K562 (cell line): ENCODE data around the gene CTF1. TPM values are rescaled to one million over a fixed set of nuclear protein-coding genes. Genes with fewer than 3 reads are reported as not detected.

Experiments used
- AFF4 ChIP-seq: sonication (generic); formaldehyde crosslinking; IDR thresholded peaks from 2 replicates; pipeline ENCODE4 v1.8.0; 2023; ENCODE audit warnings: mild to moderate bottlenecking, missing genetic modification reagents
- FOXO4 ChIP-seq: fragments of 450-650 bp; formaldehyde crosslinking; IDR thresholded peaks from 2 replicates; pipeline ENCODE4 v1.4.0; 2020; ENCODE audit warnings: mild to moderate bottlenecking, moderate library complexity
- GATA2 ChIP-seq: sonication (generic); formaldehyde crosslinking; IDR thresholded peaks from 2 replicates; pipeline ENCODE4 v1.4.0; 2020; ENCODE audit warnings: mild to moderate bottlenecking, missing genetic modification reagents
- HDAC1 ChIP-seq, 2 experiments: fragments of 450-650 bp; IDR thresholded peaks; 2 replicates each; pipeline ENCODE4 v1.6.1; 2016 to 2017; ENCODE audit warnings: inconsistent platforms in 1 of 2, mild to moderate bottlenecking in 1 of 2, moderate library complexity in 1 of 2
- ILK ChIP-seq: fragments of 450-650 bp; IDR thresholded peaks from 2 replicates; pipeline ENCODE4 v1.6.1; 2016; ENCODE audit warnings: missing genetic modification characterization, low read depth, mild to moderate bottlenecking, missing compliant biosample characterization, moderate library complexity, borderline replicate concordance
- KLF1 ChIP-seq: fragments of 450-650 bp; IDR thresholded peaks from 2 replicates; pipeline ENCODE4 v1.6.1; 2016; ENCODE audit warnings: missing genetic modification characterization, missing compliant biosample characterization
- NFIC ChIP-seq: fragments of 450-650 bp; IDR thresholded peaks from 2 replicates; pipeline ENCODE4 v1.6.1; 2017; ENCODE audit warnings: mild to moderate bottlenecking, inconsistent platforms
- PTBP1 ChIP-seq: fragments of 200-400 bp; formaldehyde crosslinking; IDR thresholded peaks from 2 replicates; pipeline ENCODE4 v1.6.1; 2017; ENCODE audit warnings: low read depth, low read length
- RFX7 ChIP-seq: fragments of 250-450 bp; sonication (Bioruptor Pico); IDR thresholded peaks from 2 replicates; pipeline ENCODE4 v1.5.1; 2021; ENCODE audit warnings: mild to moderate bottlenecking
- SIN3B ChIP-seq: fragments of 450-650 bp; IDR thresholded peaks from 2 replicates; pipeline ENCODE4 v1.6.1; 2017; ENCODE audit warnings: low read depth, mild to moderate bottlenecking, moderate library complexity
- SOX6 ChIP-seq: fragments of 450-650 bp; IDR thresholded peaks from 2 replicates; pipeline ENCODE4 v1.6.1; 2014; ENCODE audit warnings: mild to moderate bottlenecking
- ZNF76 ChIP-seq: fragments of 250-450 bp; sonication (Bioruptor Pico); IDR thresholded peaks from 2 replicates; pipeline ENCODE4 v1.4.0; 2020; ENCODE audit warnings: mild to moderate bottlenecking, moderate library complexity, borderline replicate concordance
- polyA plus RNA-seq, 8 experiments: library from polyadenylated mRNA; depleted of rRNA in 4 of 8; stranded (reverse) in 5 of 8; unstranded in 3 of 8; fragments of >200 nt; fragmentation: Nextera tagmentation in 2 of 8; fragmentation: Illumina TruSeq in 1 of 8; extraction: Ambion mirVana in 2 of 8; extraction: Trizol in 1 of 8; gene quantifications; 2 replicates each; pipeline versions ENCODE4 v1.2.1 to v1.2.3, GENCODE V29; 2011 to 2014; ENCODE audit warnings: inconsistent platforms in 1 of 8, missing spikeins in 1 of 8
- total RNA-seq, 7 experiments: library from RNA; depleted of rRNA in 6 of 7; stranded (reverse); fragments of >200 nt in 6 of 7; fragmentation: Illumina TruSeq in 2 of 7; extraction: Trizol in 2 of 7; gene quantifications; 2 replicates each; pipeline versions ENCODE4 v1.2.1 to v1.2.3, GENCODE V29; 2011 to 2021; ENCODE audit warnings: low replicate concordance in 1 of 7
- TF ChIP-seq, protein P1 (sequence below): sonication (generic); formaldehyde crosslinking; IDR thresholded peaks from 2 replicates; pipeline ENCODE4 v1.8.1; 2023; ENCODE audit warnings: mild to moderate bottlenecking, missing genetic modification reagents
- TF ChIP-seq, protein P2 (sequence below): sonication (generic); formaldehyde crosslinking; IDR thresholded peaks from 2 replicates; pipeline ENCODE4 v1.8.1; 2022; ENCODE audit warnings: missing genetic modification reagents
- TF ChIP-seq, protein P3 (sequence below): sonication (generic); formaldehyde crosslinking; IDR thresholded peaks from 2 replicates; pipeline ENCODE4 v1.9.0; 2022; ENCODE audit warnings: mild to moderate bottlenecking, missing genetic modification reagents

Gene CTF1
- total and polyA plus RNA-seq, 9 of the 15 experiments (the other 6 are each of a cell fraction or from before 2014, with no cell fraction given) = 0.24 to 2.5 (median 0.44) TPM

GRCh38 chr16:30934827-30935557 is 38.6 kb downstream of the CTF1 start (continued):
- no peak for TF ChIP-seq FOXO4 (CRISPR knock-in tag)
- no peak for TF ChIP-seq ILK (tag)
- no peak for TF ChIP-seq SOX6
- no peak for TF ChIP-seq AFF4 (CRISPR knock-in tag)
- peak in 1 of 2 experiments; percentile 39; a peak in 1 of 4 replicates for TF ChIP-seq HDAC1 (IDR thresholded peaks at IDR 0.05)
- no peak for TF ChIP-seq GATA2
- no peak for TF ChIP-seq ZNF76 (CRISPR knock-in tag)
- TF ChIP-seq, protein P1, sequence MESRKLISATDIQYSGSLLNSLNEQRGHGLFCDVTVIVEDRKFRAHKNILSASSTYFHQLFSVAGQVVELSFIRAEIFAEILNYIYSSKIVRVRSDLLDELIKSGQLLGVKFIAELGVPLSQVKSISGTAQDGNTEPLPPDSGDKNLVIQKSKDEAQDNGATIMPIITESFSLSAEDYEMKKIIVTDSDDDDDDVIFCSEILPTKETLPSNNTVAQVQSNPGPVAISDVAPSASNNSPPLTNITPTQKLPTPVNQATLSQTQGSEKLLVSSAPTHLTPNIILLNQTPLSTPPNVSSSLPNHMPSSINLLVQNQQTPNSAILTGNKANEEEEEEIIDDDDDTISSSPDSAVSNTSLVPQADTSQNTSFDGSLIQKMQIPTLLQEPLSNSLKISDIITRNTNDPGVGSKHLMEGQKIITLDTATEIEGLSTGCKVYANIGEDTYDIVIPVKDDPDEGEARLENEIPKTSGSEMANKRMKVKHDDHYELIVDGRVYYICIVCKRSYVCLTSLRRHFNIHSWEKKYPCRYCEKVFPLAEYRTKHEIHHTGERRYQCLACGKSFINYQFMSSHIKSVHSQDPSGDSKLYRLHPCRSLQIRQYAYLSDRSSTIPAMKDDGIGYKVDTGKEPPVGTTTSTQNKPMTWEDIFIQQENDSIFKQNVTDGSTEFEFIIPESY (CRISPR knock-in tag) = peak; percentile 97
- TF ChIP-seq, protein P2, sequence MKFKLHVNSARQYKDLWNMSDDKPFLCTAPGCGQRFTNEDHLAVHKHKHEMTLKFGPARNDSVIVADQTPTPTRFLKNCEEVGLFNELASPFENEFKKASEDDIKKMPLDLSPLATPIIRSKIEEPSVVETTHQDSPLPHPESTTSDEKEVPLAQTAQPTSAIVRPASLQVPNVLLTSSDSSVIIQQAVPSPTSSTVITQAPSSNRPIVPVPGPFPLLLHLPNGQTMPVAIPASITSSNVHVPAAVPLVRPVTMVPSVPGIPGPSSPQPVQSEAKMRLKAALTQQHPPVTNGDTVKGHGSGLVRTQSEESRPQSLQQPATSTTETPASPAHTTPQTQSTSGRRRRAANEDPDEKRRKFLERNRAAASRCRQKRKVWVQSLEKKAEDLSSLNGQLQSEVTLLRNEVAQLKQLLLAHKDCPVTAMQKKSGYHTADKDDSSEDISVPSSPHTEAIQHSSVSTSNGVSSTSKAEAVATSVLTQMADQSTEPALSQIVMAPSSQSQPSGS (CRISPR knock-in tag) = no peak
- TF ChIP-seq, protein P3, sequence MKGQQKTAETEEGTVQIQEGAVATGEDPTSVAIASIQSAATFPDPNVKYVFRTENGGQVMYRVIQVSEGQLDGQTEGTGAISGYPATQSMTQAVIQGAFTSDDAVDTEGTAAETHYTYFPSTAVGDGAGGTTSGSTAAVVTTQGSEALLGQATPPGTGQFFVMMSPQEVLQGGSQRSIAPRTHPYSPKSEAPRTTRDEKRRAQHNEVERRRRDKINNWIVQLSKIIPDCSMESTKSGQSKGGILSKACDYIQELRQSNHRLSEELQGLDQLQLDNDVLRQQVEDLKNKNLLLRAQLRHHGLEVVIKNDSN (CRISPR knock-in tag) = no peak
- TF ChIP-seq RFX7 (CRISPR knock-in tag) = no peak
- TF ChIP-seq PTBP1 = no peak
- TF ChIP-seq SIN3B = no peak
- no peak for TF ChIP-seq NFIC
- TF ChIP-seq KLF1 (tag) = no peak
